GM12891 (cell line): ENCODE results near the gene CCL17.

ENCODE experiments used
- POLR2A ChIP-seq: IDR thresholded peaks from 2 replicates; pipeline ENCODE4 v1.6.1; 2011; ENCODE audit warnings: low read depth, low read length, control low read depth
- POLR2AphosphoS5 ChIP-seq: IDR thresholded peaks from 2 replicates; pipeline ENCODE4 v1.6.1; 2011; ENCODE audit warnings: low read depth, low read length, control low read depth
- POU2F2 ChIP-seq: IDR thresholded peaks from 2 replicates; pipeline ENCODE4 v1.6.1; 2011; ENCODE audit warnings: low read depth, mild to moderate bottlenecking, control low read depth, low read length, moderate library complexity
- TAF1 ChIP-seq: IDR thresholded peaks from 2 replicates; pipeline ENCODE4 v1.6.1; 2011; ENCODE audit warnings: low read depth, low read length, control low read depth

DNA sequence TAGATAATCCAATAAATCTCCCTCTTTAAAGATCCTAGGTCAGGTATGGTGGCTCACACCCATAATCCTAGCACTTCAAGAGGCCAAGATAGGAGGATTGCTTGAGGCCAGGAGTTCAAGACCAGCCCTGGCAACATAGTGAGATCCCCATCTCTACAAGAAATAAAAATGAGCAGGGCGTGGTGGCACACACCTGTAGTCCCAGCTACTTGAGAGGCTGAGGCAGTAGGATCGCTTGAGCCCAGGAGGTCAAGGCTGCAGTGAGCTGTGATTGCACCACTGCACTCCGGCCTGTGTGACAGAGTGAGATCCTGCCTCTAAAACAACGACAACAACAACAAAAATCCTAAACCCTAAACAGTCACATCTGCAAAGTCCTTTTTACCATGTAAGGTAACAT is 48.0 kb upstream of the CCL17 start:
- TF ChIP-seq POLR2AphosphoS5 (no peak), POLR2A (no peak), TAF1 (no peak), POU2F2 (no peak)
